Activated CD4-positive, alpha-beta T cell treated with anti-CD3 and anti-CD28 coated beads, Interleukin-2, amount 50 U/mL, for 24 hours (primary cell): ENCODE measurements around the gene STAG3.
"Not testable (repeated sequence)": the region's sequence is repeated elsewhere in the genome, so short reads cannot be mapped to it uniquely, and the experiment has no call there.

Source experiments
- DNase-seq, 2 donors: peaks; one replicate each; pipeline ENCODE4 v3.0.0-alpha.2; 2020; ENCODE audit warnings: low read depth in 1 of 2, low spot score in 1 of 2

The STAG3 gene

GRCh38 chr7:100173806-100174495 lies 3.8 kb upstream of the STAG3 start:
- no peak for DNase-seq

DNA sequence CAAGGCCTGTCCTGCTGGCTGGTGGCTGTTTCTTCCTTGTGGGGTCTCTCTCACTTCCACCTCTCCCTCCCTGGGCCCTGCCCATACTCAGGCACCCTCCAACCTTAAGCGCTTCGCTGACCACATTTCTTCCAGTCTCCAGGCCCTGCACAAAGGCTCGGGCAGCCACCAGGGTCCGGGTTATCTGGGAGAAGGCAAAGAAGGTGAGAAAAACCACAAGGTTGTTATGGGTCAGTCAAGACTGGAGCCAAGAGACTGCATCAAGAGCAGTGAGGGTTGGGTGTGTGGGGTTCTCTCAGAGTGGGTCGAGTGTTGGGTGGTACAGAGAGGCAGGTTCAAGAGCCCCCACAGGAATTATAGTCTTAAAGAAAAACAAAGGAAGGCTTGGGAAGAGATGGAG lies 3.1 kb upstream of the STAG3 start:
- DNase-seq = no peak

- DNase-seq = no peak
Observed at GRCh38 chr7:100175296-100175935, 2.3 kb upstream of the STAG3 start.

DNA sequence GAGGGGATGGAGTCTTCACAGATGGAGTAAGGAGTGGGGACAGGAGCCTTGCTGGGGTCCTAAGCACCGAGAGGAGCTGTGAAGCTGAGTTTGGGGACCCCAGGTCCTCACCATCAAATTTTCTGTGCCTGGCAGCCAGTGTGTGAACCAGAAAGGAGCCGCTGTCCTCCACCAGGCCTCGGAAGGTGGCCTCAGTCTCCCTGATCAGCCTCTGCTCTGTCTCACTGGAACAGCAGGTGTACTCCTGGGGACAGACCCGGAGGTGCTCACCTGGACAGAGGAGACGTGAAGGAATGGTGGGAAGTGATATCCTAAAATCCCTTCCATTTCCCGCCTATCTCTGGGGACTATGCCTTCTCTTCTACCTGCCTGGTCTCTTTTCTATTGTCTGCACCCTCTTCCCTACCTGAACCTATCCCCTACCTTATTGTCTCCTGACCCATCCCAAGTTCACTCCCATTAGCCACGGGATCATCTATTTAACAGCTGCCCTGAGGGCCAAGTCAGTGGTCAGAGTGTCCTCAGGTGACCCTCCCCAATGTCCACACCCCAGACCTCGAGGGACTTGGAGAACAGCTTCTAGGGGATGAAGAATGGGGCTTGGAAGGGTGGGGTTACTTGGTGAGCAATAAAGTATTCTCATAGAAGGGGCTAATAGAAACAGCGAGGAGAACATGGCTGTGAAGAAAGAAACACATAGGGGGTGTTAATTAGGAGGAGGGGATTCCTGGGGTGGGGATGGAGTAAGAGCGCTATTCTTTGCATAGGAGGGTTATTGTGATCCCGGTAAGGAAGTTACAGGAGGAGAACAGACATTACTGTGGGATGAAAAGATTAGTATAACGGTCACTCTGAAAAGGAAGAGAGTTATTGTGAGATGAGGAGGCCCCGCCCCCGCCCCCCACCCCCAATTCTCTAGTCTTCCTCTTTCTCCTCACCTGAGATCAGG lies 1.3 kb upstream of the STAG3 start:
- DNase-seq = no peak

GRCh38 chr7:100180084-100180483 lies 2.4 kb downstream of the STAG3 start:
- not testable (repeated sequence) for DNase-seq

GRCh38 chr7:100182616-100183015 lies 4.9 kb downstream of the STAG3 start:
- not testable (repeated sequence) for DNase-seq

GRCh38 chr7:100183090-100183489 lies 5.4 kb downstream of the STAG3 start:
- DNase-seq = not testable (repeated sequence)

DNA sequence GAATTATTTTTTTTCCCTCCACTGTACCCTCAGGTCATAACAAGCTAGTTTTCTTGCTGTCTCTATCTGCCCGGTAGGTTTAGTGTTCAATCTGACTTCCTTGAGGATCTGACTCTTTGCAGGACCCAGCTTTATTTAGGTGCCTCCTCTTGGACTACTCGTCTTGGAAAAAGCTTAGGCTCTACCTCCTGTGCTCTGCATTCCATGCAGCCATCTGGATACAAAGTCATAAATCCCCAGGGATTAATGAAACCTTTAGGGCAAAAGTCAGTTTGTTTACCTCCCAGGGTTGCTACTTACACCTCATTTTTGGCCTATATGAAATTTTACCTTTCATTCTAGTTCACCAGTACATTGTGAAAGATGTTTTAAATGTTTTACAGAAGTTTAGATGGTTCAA lies 8.0 kb downstream of the STAG3 start:
- DNase-seq = no peak

DNA sequence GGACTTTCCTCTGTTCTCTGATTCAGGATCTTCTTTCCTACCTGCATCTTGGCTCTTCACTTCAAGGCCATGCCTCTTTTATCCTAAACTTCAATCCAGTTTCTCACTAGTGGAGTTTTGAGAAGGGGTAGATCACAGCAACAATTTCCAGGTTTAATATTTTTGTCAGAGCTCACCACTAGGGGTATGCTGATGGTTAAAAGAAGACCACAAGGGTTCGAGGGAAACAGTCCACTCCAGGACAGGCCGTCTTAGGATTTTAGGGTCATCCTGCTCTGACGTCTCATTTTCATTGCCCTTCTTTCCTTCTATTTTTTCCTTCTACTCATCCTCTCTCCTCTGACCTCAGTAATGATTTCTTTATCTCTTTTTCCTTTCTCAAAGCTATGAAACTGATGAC lies 11.3 kb downstream of the STAG3 start:
- no peak for DNase-seq

DNA sequence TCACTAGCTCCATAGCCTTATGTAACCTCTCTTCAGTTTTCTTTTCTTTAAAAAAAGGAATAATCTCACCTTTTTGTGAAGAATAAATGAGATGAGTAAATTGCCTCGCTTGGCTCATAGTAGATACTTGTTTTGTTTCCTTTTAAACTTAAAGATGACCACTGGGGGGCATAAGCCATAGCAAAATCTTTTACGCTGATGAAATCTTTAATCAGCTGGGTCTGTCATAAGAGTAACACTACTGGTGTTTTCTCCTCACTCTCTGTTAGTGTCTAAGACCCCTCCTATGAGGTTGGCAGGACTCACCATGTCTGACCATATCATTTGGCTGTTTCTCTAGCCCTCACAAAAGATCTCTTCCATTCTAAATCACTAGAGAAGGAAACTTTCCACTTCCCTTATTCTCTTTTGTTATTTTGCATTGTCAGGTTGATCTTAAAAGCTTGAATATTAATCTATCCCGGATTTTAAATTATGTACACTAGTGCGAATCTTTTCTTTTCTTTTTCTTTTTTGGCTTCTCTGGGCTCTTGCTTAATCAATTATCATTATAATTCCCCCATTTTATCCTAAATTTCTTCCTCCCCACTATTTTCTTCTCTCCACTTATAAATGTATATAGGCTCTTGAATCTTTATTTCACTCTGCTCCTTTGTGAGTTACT lies 12.5 kb downstream of the STAG3 start:
- no peak for DNase-seq

- no peak for DNase-seq
Observed at GRCh38 chr7:100191775-100192174, 14.1 kb downstream of the STAG3 start.

DNA sequence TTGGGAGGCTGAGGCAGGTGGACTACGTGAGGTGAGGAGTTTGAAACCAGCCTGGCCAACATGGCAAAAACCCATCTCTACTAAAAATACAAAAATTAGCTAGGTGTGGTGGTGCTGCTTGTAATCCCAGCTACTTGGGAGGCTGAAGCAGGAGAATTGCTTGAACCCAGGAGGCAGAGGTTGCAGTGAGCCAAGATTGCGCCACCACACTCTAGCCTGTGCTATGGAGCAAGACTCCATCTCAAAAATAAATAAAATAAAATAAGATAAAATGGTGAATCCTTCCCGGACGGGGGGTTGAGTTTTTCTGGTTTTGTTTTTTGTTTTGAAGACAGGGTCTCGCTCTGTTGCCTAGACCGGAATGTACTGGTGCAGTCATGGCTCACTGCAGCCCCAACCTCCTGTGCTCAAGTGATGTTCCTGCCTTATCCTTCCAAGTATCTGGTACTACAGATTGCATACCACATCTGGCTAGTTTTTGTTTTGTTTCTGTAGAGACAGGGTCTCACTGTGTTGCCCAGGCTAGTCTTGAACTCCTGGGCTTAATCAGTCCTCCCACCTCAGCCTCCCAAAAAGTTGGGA lies 14.7 kb downstream of the STAG3 start:
- not testable (repeated sequence) for DNase-seq

DNA sequence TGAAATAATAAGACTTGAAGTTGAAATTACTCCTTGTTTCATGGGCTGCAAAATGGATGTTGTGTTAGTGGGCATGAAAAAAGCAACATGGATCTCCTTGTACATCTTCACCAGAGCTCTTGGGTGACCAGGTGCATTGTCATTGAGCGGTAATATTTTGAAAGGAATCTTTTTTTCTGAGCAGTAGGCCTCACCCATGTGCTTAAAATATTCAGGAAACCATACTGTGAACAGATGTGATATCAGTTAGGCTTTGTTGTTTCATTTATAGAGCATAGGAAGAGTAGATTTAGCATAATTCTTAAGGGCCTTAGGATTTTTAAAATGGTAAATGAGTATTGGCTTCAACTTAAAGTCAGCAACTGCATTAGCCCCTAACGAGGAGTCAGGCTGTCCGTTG lies 15.3 kb downstream of the STAG3 start:
- DNase-seq = no peak

- DNase-seq = no peak
Observed at GRCh38 chr7:100195222-100195621, 17.5 kb downstream of the STAG3 start.

DNA sequence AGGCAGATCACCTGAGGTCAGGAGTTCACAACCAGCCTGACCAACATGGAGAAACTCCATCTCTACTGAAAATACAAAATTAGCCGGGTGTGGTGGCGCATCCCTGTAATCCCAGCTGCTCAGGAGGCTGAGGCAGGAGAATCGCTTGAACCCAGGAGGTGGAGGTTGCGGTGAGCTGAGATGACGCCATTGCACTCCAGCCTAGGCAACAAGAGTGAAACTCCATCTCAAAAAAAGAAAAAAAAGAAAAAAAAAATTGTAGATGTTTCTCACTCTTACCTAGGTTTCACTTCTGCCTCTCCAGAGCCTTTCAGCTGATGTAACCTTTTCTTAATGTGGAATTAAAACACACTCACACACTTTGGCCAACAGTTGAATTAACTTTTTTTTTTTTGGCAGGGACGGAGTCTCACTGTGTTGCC lies 18.2 kb downstream of the STAG3 start:
- DNase-seq = not testable (repeated sequence)

DNA sequence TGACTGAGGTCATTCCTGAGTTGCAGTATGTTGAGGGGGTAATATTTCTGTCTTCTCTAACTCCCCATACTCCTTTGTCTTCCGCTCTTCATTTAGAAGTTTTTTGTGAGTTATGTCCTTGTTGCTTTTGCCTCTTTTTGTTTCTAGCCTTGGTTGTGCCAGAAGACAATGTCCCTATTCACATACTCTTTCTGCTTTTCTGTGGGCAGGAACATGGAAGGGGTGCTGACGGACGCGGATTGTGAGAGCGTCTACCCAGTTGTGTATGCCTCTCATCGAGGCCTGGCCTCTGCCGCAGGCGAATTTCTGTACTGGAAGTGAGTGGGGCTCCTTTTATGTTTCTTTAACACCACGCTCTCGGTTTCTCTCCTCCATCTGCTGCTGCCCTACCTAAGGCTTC lies 20.5 kb downstream of the STAG3 start:
- no peak for DNase-seq

- DNase-seq = no peak
Observed at GRCh38 chr7:100200693-100201092, 23.0 kb downstream of the STAG3 start.

DNA sequence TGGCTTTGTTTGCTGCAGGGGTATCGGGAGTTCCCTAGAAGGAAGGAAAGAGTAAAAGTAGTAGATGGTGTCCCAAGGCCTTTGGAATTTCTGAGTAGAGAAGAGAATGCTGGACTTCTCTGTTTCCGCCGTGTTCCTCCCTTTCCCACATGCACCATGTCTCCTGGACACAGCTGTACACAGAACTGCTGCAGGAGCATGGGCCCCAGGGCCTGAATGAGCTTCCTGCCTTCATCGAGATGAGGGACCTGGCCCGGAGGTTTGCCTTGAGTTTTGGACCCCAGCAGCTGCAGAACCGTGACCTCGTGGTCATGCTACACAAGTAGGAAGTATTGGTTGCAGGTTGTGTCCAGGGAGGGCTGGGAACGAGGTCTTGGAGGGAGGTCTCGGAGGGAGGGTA lies 26.7 kb downstream of the STAG3 start:
- no peak for DNase-seq

DNA sequence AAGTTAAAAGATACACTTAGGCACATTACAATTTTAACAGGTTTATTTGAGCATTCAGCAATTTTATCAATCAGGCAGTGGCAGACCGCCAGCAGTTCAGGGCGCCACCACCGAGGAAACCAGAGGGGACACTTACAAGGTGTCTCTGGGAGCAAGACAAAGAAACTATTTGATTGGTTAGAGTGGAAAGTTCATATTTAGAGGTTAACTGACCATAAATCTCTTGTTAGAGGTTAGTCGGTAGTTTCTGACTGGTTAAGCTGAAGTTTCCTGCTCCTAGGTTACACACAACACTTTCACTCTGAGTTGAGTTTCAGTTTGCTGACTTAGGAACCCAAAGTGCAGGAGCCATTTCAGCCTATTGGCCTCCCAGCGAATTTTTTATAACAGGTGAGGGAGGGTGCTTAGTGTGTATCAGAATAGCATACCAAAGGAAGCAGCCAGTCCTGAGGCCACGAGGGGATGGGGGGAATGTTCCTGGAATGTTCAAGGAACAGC lies 31.2 kb downstream of the STAG3 start:
- peak in 1 of 2 donors; percentile 43 for DNase-seq

DNA sequence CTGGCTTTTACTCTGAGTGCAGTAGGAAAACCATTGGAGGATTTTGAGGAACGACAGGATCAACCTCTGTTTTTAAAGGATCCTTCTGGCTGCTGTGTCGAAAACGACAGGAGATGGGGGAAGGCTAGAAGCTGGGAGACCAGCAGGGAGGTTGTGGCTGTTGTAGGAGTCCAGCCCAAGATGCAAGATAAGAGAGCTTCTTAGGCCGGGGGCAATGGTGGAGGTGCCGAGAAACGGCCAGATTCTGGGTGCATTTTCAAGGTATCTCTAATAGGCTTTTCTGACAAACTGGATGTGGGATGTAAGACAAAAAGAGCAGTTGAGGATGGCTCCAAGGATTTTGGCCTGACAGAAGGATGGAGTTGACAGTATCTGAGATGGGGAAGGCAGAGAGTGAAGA lies 31.8 kb downstream of the STAG3 start:
- DNase-seq = no peak

DNA sequence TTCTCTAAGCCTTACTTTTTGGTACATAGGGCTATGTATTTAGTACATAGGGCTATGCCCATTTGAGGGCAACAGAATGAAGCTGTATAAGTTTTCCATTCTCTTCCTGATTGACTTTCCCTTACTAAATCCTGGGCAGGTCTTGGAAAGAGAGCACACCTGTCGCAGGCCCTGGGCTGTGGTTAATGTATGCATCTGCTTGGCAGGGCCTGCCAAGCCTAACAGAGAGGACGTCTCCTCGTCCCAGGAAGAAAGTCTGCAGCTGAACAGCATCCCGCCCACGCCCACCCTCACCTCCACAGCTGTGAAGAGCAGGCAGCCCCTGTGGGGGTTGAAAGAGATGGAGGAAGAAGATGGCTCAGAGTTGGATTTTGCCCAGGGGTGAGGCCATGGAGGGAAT lies 33.1 kb downstream of the STAG3 start:
- DNase-seq = no peak
